ENCODE measurements around the gene PLSCR2.
A peak's percentile ranks its signal among the peaks of the same experiment; 100 is the strongest.
"Not testable (repeated sequence)": the region's sequence is repeated elsewhere in the genome, so short reads cannot be mapped to it uniquely, and the experiment has no call there.

PLSCR2 gene

DNA sequence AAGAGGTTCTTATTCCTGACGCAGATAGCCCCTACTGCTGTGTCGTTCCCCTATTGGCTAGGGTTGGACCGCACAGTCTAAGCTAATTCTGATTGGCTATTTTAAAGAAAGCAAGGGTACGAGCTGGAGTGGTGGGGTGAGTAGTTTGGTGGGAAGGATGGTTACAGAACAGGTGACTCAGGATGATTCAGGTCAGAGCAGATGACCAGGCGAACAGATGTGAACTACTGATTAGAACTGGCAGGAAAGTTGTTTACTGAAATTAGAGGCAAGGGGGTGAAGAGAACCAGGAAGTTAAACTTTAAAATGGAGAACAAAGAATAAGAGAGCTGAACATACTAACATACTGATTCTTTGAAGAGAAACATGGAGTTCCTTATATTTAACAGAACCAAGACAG lies 56.6 kb downstream of the PLSCR2 start:
- DNase-seq, result not testable (repeated sequence)

DNA sequence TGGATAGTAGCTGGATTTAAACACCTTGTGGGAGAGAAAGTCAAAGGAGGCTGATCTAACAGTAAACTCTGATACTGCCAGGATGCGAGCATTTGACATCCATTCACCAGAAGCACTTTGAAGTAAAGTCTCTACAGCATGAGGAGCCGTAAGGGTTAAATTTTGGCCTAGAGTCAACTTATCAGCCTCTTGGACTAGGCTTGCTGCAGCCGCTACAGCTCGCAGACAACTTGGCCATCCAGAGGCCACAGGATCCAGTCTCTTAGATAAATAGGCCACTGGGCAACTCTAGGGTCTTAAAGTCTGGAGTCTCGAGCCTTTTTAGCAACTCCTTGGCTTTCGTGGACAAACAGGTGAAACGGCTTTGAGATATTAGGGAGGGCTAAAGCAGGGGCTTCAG lies 61.4 kb downstream of the PLSCR2 start:
- DNase-seq, result no peak

DNA sequence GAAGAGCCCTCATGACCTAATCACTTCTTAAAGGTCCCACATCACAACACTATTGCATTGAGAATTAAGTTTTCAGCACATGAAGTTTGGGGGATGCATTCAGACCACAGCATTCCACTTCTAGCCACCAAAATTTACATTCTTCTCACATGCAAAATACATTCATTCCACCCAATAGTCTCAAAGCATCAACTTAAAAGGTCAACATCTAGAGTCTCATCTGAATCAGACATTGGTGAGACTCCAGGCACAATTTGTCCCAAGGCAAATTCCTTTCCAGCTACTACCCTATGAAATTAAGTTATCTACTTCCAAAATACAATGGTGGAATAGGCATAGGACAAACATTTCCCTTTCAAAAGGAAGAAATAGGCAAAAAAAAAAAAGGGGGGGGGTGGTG lies 64.9 kb downstream of the PLSCR2 start:
- no peak for DNase-seq

DNA sequence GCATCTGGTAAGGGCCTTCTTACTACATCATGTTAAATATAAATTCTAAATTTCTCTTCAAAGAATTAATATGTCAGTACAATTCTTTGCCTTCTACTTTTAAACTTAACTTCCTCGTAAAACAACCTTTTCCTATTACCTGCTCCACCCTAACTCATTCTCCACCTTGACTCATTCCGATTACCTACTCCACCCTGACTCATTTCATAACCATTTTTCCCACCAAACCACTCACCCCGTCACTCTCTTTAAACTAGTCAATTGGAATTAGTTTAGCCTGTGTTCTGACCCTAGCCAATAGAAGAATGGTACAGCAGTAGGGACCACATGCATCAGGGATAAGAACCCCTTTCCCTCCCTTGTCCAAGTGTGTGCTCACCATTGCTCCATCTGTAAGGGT lies 65.6 kb downstream of the PLSCR2 start:
- no peak for DNase-seq

DNA sequence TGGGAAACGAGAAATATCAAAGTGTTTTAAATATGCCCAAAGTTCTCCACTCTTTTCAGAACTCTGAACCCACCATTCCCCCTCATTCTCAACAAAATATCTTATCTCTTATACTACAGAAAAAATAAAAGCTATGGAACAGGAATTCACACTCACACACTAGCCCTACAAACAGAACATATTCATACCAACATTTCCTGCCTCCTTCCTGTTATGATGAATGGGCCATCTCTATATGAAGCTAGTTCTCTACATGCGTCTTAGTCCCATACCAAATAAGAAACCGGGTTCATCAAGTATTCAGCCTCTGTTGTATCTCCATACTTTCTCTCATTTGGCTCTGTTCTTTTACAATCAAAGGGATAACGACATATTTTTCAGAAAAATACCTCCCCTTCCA lies 72.6 kb downstream of the PLSCR2 start:
- no peak for DNase-seq

DNA sequence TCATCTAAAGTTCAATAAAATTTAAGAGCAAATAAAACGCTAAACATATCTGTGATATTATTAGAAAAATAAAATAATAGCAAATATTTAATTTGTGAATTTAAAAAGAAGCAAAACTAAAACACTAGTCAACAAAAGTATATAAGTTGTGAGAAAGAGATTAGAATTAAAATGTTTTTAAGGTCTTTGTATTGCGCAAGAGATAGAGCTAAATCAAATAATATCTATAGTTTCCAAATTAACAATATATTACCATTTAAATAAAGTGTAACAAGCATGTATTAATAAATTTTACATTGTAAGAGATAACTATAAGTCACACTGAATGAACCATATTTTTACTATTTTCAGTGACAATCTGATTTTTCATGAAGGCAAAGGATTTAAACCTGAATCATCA lies 74.2 kb downstream of the PLSCR2 start:
- DNase-seq, result no peak

DNA sequence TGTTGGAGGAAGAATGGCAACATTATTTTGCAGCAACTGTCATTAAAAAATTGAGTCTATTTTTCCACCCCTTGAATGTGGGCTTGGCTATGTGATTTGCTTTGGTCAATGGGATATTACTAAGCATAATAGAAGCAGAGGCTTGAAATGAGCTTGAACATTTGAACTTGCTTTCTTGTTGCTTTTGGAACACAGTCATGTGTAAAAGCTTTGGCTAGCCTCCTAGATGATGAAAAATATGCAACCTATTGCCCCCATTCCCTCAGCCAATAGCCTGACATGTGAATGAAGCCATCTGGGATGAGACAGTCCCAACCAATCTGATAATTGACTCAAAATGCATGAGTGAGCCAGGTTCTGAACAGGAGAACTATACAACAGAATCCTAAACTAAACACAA lies 78.4 kb downstream of the PLSCR2 start:
- DNase-seq, result no peak

DNA sequence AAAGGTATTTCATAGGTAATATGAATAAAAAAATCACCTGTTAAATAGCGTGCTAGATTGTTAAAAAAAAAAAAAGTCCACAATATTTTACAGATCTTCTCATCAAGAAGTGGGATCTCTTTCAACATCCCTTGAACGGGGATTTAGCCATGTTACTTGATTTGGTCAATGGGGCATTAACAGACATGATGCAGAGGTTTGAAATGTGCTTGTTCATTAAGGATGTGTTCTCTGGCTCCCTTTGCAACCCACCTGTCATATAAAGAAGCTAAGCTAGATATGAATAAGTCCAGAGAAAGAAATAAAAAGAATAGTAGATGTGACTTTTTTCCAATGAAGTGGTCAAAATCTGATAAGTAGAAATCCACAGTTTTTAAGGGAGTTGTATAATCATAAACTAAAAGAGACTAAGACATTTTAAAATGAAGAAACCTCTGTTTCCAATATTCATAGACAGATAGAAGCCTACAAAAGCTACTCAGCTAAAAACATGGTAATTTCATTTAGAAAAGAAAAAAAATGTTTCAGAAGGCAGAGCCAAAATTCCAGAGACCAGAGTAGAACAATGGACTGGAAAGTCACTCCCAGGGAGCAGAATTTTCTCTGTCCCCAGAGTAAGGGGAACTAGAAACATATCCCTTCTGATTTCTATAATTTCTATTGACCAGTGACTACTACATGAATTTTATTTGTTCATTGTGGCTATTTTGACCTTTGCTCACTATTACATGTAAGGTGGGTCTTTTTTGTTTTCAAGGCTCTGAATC lies 79.2 kb downstream of the PLSCR2 start:
- DNase-seq, result no peak

DNA sequence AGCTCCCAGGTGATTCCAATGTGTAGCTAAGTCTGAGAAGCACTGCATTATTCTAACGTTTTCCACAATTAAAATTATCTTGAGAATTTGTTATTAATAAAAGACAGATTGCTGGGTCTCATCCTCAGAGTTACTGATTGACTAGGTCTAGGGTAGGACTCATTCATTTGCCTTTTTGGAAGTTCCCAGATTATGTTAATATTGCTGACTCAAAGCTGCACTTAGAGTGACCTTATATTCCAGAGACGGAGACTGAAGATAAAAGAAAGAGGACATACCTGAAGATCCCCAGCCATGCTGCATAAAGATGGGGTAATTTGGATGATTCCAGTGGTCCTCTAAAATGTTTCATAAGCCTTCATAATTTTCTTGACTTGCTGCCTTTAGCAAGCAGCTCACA lies 81.8 kb downstream of the PLSCR2 start:
- DNase-seq, result no peak

DNA sequence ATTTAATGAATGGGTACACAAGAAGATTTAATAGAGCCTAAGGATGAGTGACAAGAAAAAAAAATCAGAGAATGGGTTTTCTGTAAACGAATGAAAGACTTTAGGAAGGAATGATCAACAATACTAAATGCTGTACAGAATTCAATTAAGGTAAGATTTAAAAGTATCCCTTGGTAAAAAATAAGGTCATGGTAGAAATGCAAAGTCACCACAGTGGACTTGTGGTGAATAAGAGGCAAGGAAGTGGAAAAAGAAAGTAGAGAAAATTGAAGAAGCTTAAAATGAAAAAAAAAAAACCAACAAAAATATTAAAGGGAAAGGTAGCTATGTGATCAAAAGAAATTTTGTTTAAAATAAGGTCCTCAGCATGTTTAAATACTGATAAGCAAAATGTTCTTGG lies 82.4 kb downstream of the PLSCR2 start:
- DNase-seq, result no peak

DNA sequence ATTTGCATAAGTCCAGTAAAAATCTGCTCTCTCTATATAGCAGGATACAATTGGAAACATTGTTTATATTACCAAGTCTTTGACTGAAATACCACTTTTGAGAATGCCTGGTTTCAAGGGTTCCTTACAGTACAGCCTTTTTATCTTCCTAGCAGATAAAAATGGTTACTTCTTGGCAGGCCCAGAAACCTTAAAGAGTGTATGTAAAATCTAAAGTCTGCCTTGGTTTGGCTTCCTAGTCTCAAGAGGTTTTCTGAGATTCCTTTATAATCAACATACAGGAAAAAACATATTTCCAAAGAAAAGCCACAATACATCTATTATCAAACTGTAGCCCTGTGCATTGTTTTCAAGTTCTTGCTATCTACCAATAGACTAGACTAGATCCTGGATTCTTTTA lies 84.6 kb downstream of the PLSCR2 start:
- DNase-seq, result peak; percentile 21
